Measurements from ENCODE around the gene SYNE2.

The SYNE2 gene

GRCh38 chr14:64247195-64247594, 394.4 kb downstream of the SYNE2 start:
- intact Hi-C loops (cut with DNase I) = no loop called here
- no peak for DNase-seq

DNA sequence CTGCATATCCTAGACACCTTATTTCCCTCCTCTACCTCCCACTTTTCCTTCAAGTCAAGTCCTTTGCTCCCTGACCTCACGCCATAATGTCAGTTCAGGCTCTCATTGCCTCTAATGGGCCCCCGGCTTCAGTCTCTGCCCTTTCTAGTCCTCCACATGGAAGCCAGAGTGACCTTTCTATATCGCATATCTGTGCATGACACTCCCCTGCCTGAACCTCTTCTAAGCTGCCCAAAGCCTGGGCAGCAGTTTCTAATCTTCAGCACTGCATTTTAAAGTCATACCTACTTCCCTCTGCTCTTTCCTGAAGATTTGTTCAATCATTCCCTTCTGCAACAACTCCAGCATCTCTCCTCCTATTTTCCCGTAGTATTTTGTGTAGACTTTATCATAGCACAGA, 395.9 kb downstream of the SYNE2 start:
- intact Hi-C loops (cut with DNase I) = no loop called here
- DNase-seq = no peak

GRCh38 chr14:64249363-64249762, 396.6 kb downstream of the SYNE2 start:
- no peak for DNase-seq
- intact Hi-C loops (cut with DNase I) = no loop called here

GRCh38 chr14:64253672-64254071, 400.9 kb downstream of the SYNE2 start:
- intact Hi-C loops (cut with DNase I) = no loop called here
- DNase-seq = no peak

DNA sequence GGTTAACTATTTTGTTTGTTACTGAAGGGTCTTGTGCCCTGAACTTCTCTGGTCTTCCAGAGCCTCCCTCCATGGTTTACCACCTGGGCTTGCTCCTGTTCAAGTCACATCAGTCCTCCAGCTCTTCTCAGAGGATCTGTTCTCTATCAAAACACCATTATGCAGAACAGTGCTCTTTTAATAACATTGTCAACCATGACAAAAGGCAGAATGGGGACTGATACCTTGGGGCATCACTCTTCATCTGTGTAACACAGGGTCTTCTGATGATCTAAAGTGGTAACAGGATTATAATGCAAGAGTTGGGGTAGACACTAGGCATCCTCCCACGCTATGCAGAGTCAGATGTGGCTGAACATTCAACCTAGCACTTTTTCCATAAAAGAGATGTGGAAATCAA, 403.0 kb downstream of the SYNE2 start:
- intact Hi-C loops (cut with DNase I) = no loop called here
- no peak for DNase-seq

DNA sequence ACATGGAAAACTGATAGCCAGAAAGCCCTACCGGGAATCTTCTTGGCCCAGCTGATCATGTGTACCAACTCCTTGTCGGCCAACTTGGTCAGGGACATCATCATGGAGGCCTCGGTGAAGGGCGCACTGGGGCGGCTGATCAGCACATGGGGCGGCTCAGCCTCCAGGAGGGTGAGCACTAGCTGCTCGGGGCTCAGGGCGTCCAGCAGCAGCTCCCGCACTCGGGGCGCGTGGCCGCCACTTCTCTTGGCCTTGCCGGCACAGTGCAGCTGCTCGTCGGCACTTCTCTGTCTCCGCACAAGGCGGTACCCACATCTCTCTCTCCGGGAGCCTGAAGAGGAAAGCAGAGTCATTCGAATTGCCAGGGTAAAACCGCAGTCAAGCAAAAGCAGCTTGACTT, 407.6 kb downstream of the SYNE2 start:
- intact Hi-C loops (cut with DNase I) = no loop called here
- no peak for DNase-seq

GRCh38 chr14:64265222-64265621, 412.4 kb downstream of the SYNE2 start:
- DNase-seq = no peak
- intact Hi-C loops (cut with DNase I) = no loop called here

- DNase-seq = no peak
- intact Hi-C loops (cut with DNase I) = no loop called here
These were observed 413.4 kb downstream of the SYNE2 start for GRCh38 chr14:64266239-64266638.

DNA sequence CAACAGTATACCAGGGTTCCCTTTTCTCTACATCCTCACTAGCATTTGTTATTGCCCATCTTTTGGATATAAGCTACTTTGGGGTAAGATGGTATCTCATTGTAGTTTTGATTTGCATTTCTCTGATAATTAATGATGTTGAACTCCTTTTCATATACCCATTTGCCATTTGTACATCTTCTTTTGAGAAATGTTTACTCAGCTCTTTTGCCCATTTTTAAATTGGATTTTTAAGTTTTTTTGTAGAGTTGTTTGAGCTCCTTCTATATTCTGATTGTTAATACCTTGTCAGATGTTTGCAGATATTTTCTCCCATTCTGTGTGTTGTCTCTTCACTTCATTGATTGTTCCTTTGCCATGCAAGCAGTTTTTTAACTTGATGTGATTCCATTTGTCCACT, 419.2 kb downstream of the SYNE2 start:
- intact Hi-C loops (cut with DNase I) = no loop called here
- no peak for DNase-seq
